ENCODE data around the gene SLC25A1. TPM values are rescaled to one million over a fixed set of nuclear protein-coding genes. Genes with fewer than 3 reads are reported as not detected.

The SLC25A1 gene
- total and polyA plus RNA-seq, 2 of the 4 experiments (the other 2 are of a cell fraction): 41.0 to 56.5 TPM

DNA sequence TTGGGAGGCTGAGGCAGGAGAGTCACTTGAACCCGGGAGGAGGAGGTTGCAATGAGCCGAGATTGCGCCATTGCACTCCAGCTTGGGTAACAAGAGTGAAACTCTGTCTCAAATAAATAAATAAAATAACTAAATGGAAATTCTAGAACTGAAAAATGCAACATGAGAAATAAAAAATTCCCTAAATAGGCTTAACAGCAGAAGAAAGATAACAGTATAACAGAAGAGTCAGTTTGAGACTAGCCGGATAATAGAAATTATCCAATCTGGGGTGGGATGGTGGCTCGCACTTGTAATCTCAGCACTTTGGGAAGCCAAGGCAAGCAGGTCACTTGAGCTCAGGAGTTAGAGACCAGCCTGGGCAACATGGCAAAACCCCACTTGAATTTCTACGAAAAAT, 14.1 kb downstream of the SLC25A1 start:
- ChIA-PET CTCF (no interaction called here), POLR2A (ENCODE audit: unreplicated experiment) (no interaction called here)
- Histone ChIP-seq H3K36me3 (ENCODE audit: control insufficient read depth, insufficient read depth, low read length) (no peaks in the 10 kb centered on the region), H4K91ac (ENCODE audit: insufficient read depth, low read depth, low read length) (no peak overlapping the region), H4K20me1 (ENCODE audit: insufficient read depth, low read length) (no peaks in the 10 kb centered on the region), H3K4me1 (ENCODE audit: control insufficient read depth, insufficient read depth, low read length) (no peaks in the 10 kb centered on the region; the same call in 1 of the 2 replicates), H2BK15ac (ENCODE audit: low read depth, low read length) (no peak overlapping the region), H4K8ac (ENCODE audit: low read depth in 2 of 2, low read length in 2 of 2) (no peak overlapping the region), H2AK5ac (ENCODE audit: low read depth, low read length) (no peak overlapping the region), H3K14ac (replicated peaks; ENCODE audit: low read depth, low read length) (no peak overlapping the region), H2BK20ac (ENCODE audit: low read depth, low read length) (no peak overlapping the region), H3K9me1 (ENCODE audit: insufficient read depth, low read length) (no peaks in the 10 kb centered on the region), H3K9ac (ENCODE audit: low read depth, low read length) (no peak overlapping the region), H3K4me2 (ENCODE audit: low read depth, low read length) (no peak overlapping the region), H3K18ac (ENCODE audit: low read depth, low read length) (no peak overlapping the region), H3K27me3 (ENCODE audit: control insufficient read depth, insufficient read depth, low read length) (peaks cover 37% of the 10 kb centered on the region), H3K4ac (ENCODE audit: low read depth, low read length) (no peak overlapping the region), H3K56ac (ENCODE audit: extremely low read depth, insufficient read depth, low read length) (no peak overlapping the region), H3K27ac (ENCODE audit: insufficient read depth, low read length) (no peak overlapping the region), H2AFZ (replicated peaks; ENCODE audit: low read length, poor library complexity) (no peak overlapping the region), H3K4me3 (ENCODE audit: insufficient read depth, low read depth, low read length) (no peak overlapping the region), H3K79me1 (ENCODE audit: low read depth in 1 of 2, low read length in 2 of 2) (no peaks in the 10 kb centered on the region), H2BK120ac (ENCODE audit: low read depth, low read length) (no peak overlapping the region), H2BK5ac (ENCODE audit: low read depth, low read length, poor library complexity, severe bottlenecking) (no peak overlapping the region), H4K5ac (ENCODE audit: low read depth, low read length) (no peak overlapping the region), H2AK9ac (replicated peaks; ENCODE audit: low read depth, low read length, poor library complexity) (no peak overlapping the region), H3K23ac (ENCODE audit: low read depth, low read length) (no peak overlapping the region), H3K9me3 (ENCODE audit: control insufficient read depth, insufficient read depth, low read length) (no peaks in the 10 kb centered on the region)
- DNase-seq: no peak
- no peak for TF ChIP-seq MXI1 (IDR thresholded peaks at IDR 0.05; ENCODE audit: borderline replicate concordance, low read depth, low read length)
- TF ChIP-seq, protein P1, sequence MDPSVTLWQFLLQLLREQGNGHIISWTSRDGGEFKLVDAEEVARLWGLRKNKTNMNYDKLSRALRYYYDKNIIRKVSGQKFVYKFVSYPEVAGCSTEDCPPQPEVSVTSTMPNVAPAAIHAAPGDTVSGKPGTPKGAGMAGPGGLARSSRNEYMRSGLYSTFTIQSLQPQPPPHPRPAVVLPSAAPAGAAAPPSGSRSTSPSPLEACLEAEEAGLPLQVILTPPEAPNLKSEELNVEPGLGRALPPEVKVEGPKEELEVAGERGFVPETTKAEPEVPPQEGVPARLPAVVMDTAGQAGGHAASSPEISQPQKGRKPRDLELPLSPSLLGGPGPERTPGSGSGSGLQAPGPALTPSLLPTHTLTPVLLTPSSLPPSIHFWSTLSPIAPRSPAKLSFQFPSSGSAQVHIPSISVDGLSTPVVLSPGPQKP (IDR thresholded peaks at IDR 0.05; ENCODE audit: borderline replicate concordance, low read depth, low read length): no peak
- no peak for TF ChIP-seq NFE2L2 (IDR thresholded peaks at IDR 0.05; ENCODE audit: low read depth, low read length)
- no peak for TF ChIP-seq RFX5 (IDR thresholded peaks at IDR 0.05; ENCODE audit: low read depth, low read length)
- TF ChIP-seq RCOR1 (IDR thresholded peaks at IDR 0.05; ENCODE audit: insufficient replicate concordance, low read length): no peak
- TF ChIP-seq, protein P2, sequence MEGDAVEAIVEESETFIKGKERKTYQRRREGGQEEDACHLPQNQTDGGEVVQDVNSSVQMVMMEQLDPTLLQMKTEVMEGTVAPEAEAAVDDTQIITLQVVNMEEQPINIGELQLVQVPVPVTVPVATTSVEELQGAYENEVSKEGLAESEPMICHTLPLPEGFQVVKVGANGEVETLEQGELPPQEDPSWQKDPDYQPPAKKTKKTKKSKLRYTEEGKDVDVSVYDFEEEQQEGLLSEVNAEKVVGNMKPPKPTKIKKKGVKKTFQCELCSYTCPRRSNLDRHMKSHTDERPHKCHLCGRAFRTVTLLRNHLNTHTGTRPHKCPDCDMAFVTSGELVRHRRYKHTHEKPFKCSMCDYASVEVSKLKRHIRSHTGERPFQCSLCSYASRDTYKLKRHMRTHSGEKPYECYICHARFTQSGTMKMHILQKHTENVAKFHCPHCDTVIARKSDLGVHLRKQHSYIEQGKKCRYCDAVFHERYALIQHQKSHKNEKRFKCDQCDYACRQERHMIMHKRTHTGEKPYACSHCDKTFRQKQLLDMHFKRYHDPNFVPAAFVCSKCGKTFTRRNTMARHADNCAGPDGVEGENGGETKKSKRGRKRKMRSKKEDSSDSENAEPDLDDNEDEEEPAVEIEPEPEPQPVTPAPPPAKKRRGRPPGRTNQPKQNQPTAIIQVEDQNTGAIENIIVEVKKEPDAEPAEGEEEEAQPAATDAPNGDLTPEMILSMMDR (conservative IDR thresholded peaks at IDR 0.05; ENCODE audit: low read depth, low read length): no peak
- TF ChIP-seq RAD21 (IDR thresholded peaks at IDR 0.05; ENCODE audit: low read length): no peak
- TF ChIP-seq SMC3 (IDR thresholded peaks at IDR 0.05; ENCODE audit: low read depth, low read length): no peak
- TF ChIP-seq BHLHE40 (IDR thresholded peaks at IDR 0.05; ENCODE audit: low read depth, low read length): no peak
- no peak for TF ChIP-seq FOS (IDR thresholded peaks at IDR 0.05; ENCODE audit: low read depth, low read length)
- TF ChIP-seq, protein P3, sequence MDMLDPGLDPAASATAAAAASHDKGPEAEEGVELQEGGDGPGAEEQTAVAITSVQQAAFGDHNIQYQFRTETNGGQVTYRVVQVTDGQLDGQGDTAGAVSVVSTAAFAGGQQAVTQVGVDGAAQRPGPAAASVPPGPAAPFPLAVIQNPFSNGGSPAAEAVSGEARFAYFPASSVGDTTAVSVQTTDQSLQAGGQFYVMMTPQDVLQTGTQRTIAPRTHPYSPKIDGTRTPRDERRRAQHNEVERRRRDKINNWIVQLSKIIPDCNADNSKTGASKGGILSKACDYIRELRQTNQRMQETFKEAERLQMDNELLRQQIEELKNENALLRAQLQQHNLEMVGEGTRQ (IDR thresholded peaks at IDR 0.05; ENCODE audit: low read depth, low read length): no peak
- TF ChIP-seq POLR2A (IDR thresholded peaks at IDR 0.05; ENCODE audit: low read depth, low read length): no peak
- BruUV-seq (replicated peaks): no TSS peak
- intact Hi-C loops (cut with micrococcal nuclease): no loop called here
- in situ Hi-C loops (cut with MboI; ENCODE audit: low sequenced_read_pairs): no loop called here
- no peak for ATAC-seq (ENCODE audit: low read depth)
- no CpG with 5 or more reads among the region's 6 CpGs for WGBS, 2 experiments (ENCODE audit: extremely low coverage in 2 of 2, insufficient read length in 1 of 2)
- dilution Hi-C loops (cut with HindIII; ENCODE audit: low sequenced_read_pairs, unreplicated experiment): no loop called here
